K562 (cell line): ENCODE measurements around the gene ADGRA1. TPM values are rescaled to one million over a fixed set of nuclear protein-coding genes. Genes with fewer than 3 reads are reported as not detected.

Source experiments
- ATAC-seq: fragments of 200-7000 bp; cut with Tn5 transposase; 3 replicates; pipeline ENCODE4 v1.9.1; 2020; ENCODE audit warnings: moderate library complexity
- BruUV-seq: library from RNA; stranded (reverse); fragments of 400-500 nt; replicated peaks from 2 replicates; lab custom pipeline; 2021; lab: Mats Ljungman, UMichigan
- CTCF ChIA-PET: fragments of 300-600 bp; formaldehyde crosslinking; extraction: SDS; loops from one replicate; lab custom pipeline; 2021; ENCODE audit warnings: low intra/inter-chr PET ratio; lab: Yijun Ruan, JAX
- POLR2A ChIA-PET: fragments of 300-600, 350-650 bp; sonication (Branson Sonifier 250); formaldehyde crosslinking; extraction: SDS; loops from one replicate; lab custom pipeline; 2021; ENCODE audit warnings: antibody characterized with exemption, inconsistent platforms; lab: Yijun Ruan, JAX
- DNase-seq, 4 experiments: peaks; one replicate each; pipeline versions ENCODE4 v3.0.0 to v3.0.0-alpha.2; 2011 to 2018; ENCODE audit warnings: low spot score in 3 of 4, mixed read lengths in 3 of 4; ENCODE audit errors: extremely low read depth in 1 of 4
- FAIRE-seq: peaks from 2 replicates; lab custom pipeline; 2011; peaks lifted over from hg19 to GRCh38; lab: Jason Lieb, UNC
- H2AFZ ChIP-seq: 2 replicates; pipeline ENCODE4 v1.6.0; 2011; ENCODE audit warnings: low read depth, low read length, control low read depth, inconsistent platforms
- H3K27ac ChIP-seq: fragments of 200-600 bp; 3 replicates; pipeline ENCODE4 v1.8.0; 2011; ENCODE audit warnings: low read depth, mild to moderate bottlenecking, control low read depth, inconsistent platforms, low read length, moderate library complexity, mixed read lengths; ENCODE audit errors: extremely low read depth
- H3K27me3 ChIP-seq, 2 experiments: fragments of 300-600 bp in 1 of 2; 2 replicates in 1 of 2; 3 replicates in 1 of 2; pipeline versions ENCODE4 v1.6.0 to v1.8.0; 2011; ENCODE audit warnings: inconsistent platforms in 2 of 2, low read length in 2 of 2, mild to moderate bottlenecking in 1 of 2, mixed read lengths in 1 of 2, moderate library complexity in 1 of 2; ENCODE audit not compliant: control insufficient read depth in 2 of 2, insufficient read depth in 2 of 2
- H3K36me3 ChIP-seq: fragments of 300-600 bp; 3 replicates; pipeline ENCODE4 v1.8.0; 2011; ENCODE audit warnings: mild to moderate bottlenecking, low read length, inconsistent platforms; ENCODE audit not compliant: control insufficient read depth, insufficient read depth
- H3K4me1 ChIP-seq, 2 experiments: fragments of 200-600 bp in 1 of 2; replicated peaks in 1 of 2; 2 replicates in 1 of 2; 3 replicates in 1 of 2; pipeline versions ENCODE4 v1.5.1 to v1.8.0; 2011; ENCODE audit warnings: inconsistent platforms in 2 of 2, low read length in 2 of 2, mild to moderate bottlenecking in 1 of 2, mixed read lengths in 1 of 2, moderate library complexity in 1 of 2; ENCODE audit not compliant: control insufficient read depth in 2 of 2, insufficient read depth in 2 of 2
- H3K4me2 ChIP-seq: 2 replicates; pipeline ENCODE4 v1.6.1; 2011; ENCODE audit warnings: low read length, control low read depth, inconsistent platforms, mixed read lengths; ENCODE audit not compliant: insufficient read depth
- H3K4me3 ChIP-seq: fragments of 200-600 bp; sonication (generic), shearing (Covaris generic); 2 replicates; pipeline ENCODE4 v1.5.1; 2016; ENCODE audit warnings: control low read depth, inconsistent platforms
- H3K79me2 ChIP-seq: fragments of 200-600 bp; 3 replicates; pipeline ENCODE4 v1.8.0; 2011; ENCODE audit warnings: low read length, inconsistent platforms; ENCODE audit not compliant: control insufficient read depth, insufficient read depth
- H3K9ac ChIP-seq, 2 experiments: 2 replicates each; pipeline versions ENCODE4 v1.6.0 to v1.6.1; 2011; ENCODE audit warnings: low read depth in 2 of 2, low read length in 2 of 2, control low read depth in 1 of 2, inconsistent platforms in 1 of 2, mild to moderate bottlenecking in 1 of 2, mixed read lengths in 1 of 2; ENCODE audit not compliant: insufficient read depth in 1 of 2
- H3K9me1 ChIP-seq: one replicate; pipeline ENCODE4 v1.6.0; 2011; ENCODE audit warnings: inconsistent platforms, mild to moderate bottlenecking, low read length, moderate library complexity; ENCODE audit not compliant: control insufficient read depth, insufficient read depth
- H3K9me3 ChIP-seq: replicated peaks from 2 replicates; pipeline ENCODE4 v1.5.1; 2011; ENCODE audit warnings: low read depth, low read length, inconsistent platforms; ENCODE audit not compliant: control insufficient read depth, insufficient read depth
- H4K20me1 ChIP-seq: replicated peaks from 2 replicates; pipeline ENCODE4 v1.6.1; 2011; ENCODE audit warnings: low read length, inconsistent platforms, mixed read lengths; ENCODE audit not compliant: control insufficient read depth, insufficient read depth
- HMGN3 ChIP-seq: IDR thresholded peaks from 2 replicates; pipeline ENCODE4 v1.6.1; 2011; ENCODE audit warnings: borderline replicate concordance, low read depth, mild to moderate bottlenecking, mixed read lengths, low read length; ENCODE audit not compliant: insufficient read length; ENCODE audit errors: extremely low read depth
- MAFF ChIP-seq: IDR thresholded peaks from 2 replicates; pipeline ENCODE4 v1.6.1; 2012; ENCODE audit warnings: low read length, improper control_type of control experiment
- MECOM ChIP-seq: fragments of 250-450 bp; sonication (Bioruptor Pico); IDR thresholded peaks from 2 replicates; pipeline ENCODE4 v1.8.0; 2022; ENCODE audit warnings: inconsistent platforms
- NFIC ChIP-seq: fragments of 450-650 bp; IDR thresholded peaks from 2 replicates; pipeline ENCODE4 v1.6.1; 2017; ENCODE audit warnings: mild to moderate bottlenecking, inconsistent platforms
- TARDBP ChIP-seq: fragments of 450-650 bp; IDR thresholded peaks from 2 replicates; pipeline ENCODE4 v1.6.1; 2016
- TBL1XR1 ChIP-seq, 2 experiments: IDR thresholded peaks; 2 replicates each; pipeline ENCODE4 v1.6.1; 2012; ENCODE audit warnings: improper control_type of control experiment in 2 of 2, low read length in 2 of 2, mild to moderate bottlenecking in 1 of 2
- ZKSCAN1 ChIP-seq: fragments of 150-350 bp; IDR thresholded peaks from 2 replicates; pipeline ENCODE4 v1.6.1; 2016; ENCODE audit warnings: low read depth, low read length
- ZNF124 ChIP-seq: sonication (generic); formaldehyde crosslinking; IDR thresholded peaks from 2 replicates; pipeline ENCODE4 v1.8.1; 2022; ENCODE audit warnings: missing genetic modification reagents
- WGBS: fragments of 100-300 bp; shearing (Covaris generic); methylation state at CpG from one replicate; pipeline ENCODE4 v1.1.6; 2016; ENCODE audit warnings: low coverage, mixed read lengths; ENCODE audit not compliant: insufficient coverage; ENCODE audit errors: missing lambda C conversion rate; 5-methylcytosine and 5-hydroxymethylcytosine counted together
- in situ Hi-C: fragments of 300-500 bp; cut with MboI; formaldehyde crosslinking; loops from 4 replicates; pipeline ENCODE4 v1.15.0; 2018; ENCODE audit warnings: inconsistent platforms, mixed read lengths
- intact Hi-C: fragments of 100-400 bp; cut with micrococcal nuclease; formaldehyde crosslinking; loops from 2 replicates; pipeline ENCODE4 v1.14.2; 2022
- polyA plus RNA-seq, 8 experiments: library from polyadenylated mRNA; depleted of rRNA in 4 of 8; stranded (reverse) in 5 of 8; unstranded in 3 of 8; fragments of >200 nt; fragmentation: Nextera tagmentation in 2 of 8; fragmentation: Illumina TruSeq in 1 of 8; extraction: Ambion mirVana in 2 of 8; extraction: Trizol in 1 of 8; gene quantifications; 2 replicates each; pipeline versions ENCODE4 v1.2.1 to v1.2.3, GENCODE V29; 2011 to 2014; ENCODE audit warnings: inconsistent platforms in 1 of 8, missing spikeins in 1 of 8
- total RNA-seq, 7 experiments: library from RNA; depleted of rRNA in 6 of 7; stranded (reverse); fragments of >200 nt in 6 of 7; fragmentation: Illumina TruSeq in 2 of 7; extraction: Trizol in 2 of 7; gene quantifications; 2 replicates each; pipeline versions ENCODE4 v1.2.1 to v1.2.3, GENCODE V29; 2011 to 2021; ENCODE audit warnings: low replicate concordance in 1 of 7
- TF ChIP-seq, protein P1 (sequence below): fragments of 250-450 bp; sonication (Bioruptor Pico); IDR thresholded peaks from 2 replicates; pipeline ENCODE4 v1.5.0; 2021
- TF ChIP-seq, protein P2 (sequence below): sonication (generic); formaldehyde crosslinking; IDR thresholded peaks from 2 replicates; pipeline ENCODE4 v1.8.0; 2022; ENCODE audit warnings: missing genetic modification reagents, mild to moderate bottlenecking, moderate library complexity, borderline replicate concordance
- TF ChIP-seq, protein P3 (sequence below): fragments of 450-650 bp; IDR thresholded peaks from 2 replicates; pipeline ENCODE4 v1.6.1; 2016
- TF ChIP-seq, protein P4 (sequence below): fragments of 450-650 bp; IDR thresholded peaks from 2 replicates; pipeline ENCODE4 v1.6.1; 2017; ENCODE audit warnings: mild to moderate bottlenecking, moderate library complexity
- TF ChIP-seq, protein P5 (sequence below), 2 experiments: fragments of 450-650 bp in 1 of 2; sonication (generic) in 1 of 2; formaldehyde crosslinking; conservative IDR thresholded peaks; 2 replicates each; pipeline versions ENCODE4 v1.4.0 to v1.8.1; 2020 to 2022; ENCODE audit warnings: mild to moderate bottlenecking in 1 of 2, missing genetic modification reagents in 1 of 2
- TF ChIP-seq, protein P6 (sequence below), 3 experiments: IDR thresholded peaks in 2 of 3; conservative IDR thresholded peaks in 1 of 3; 2 replicates each; pipeline ENCODE4 v1.5.1; 2011 to 2012; ENCODE audit warnings: low read length in 3 of 3, mild to moderate bottlenecking in 3 of 3, control low read depth in 2 of 3, improper control_type of control experiment in 1 of 3, inconsistent platforms in 1 of 3, low read depth in 1 of 3, mixed read lengths in 1 of 3, moderate library complexity in 1 of 3; ENCODE audit not compliant: insufficient read depth in 2 of 3

Gene ADGRA1
- total and polyA plus RNA-seq, 9 of the 15 experiments (the other 6 are each of a cell fraction or from before 2014, with no cell fraction given): not detected

DNA sequence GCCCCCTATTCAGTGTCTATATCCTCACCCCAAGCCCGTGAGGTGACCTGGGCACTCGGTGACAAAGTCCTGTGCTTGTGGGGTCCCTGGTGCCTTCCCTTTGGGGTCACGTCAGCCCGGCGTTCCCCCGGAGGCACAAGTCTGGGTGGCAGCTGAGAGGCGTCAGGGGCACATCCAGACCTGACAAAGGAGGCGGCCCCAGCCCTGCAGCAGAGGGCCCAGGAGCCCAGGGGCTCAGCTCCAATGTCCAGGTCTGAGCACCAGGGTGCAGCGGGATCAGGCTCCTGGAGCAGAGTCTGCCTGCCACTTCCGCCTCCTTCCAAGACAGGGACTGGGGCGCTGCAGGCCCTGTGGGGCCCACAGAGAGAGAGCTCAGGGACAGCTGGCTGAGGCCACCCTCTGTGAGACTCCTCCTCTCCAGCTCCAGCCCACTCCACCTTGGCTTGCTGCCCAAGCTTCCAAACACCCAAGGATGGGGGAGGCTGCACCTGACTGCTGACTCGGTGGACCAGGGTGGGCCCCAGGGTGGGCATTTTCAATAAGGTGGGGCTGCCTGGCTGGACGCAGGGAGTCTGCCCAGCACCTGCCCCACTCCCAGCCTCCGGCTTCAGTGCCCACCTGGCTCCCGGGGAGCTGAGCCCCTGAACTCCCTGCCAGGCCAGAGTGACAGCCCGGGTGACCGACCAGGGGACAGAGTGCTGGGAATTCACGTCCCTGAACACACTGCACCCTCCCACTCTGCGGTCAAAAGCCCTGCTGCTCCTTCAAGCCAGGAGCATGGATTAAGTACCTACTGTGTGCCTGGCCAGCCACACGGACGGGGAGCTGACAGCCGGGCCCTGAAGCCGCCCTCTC lies 71.3 kb downstream of the ADGRA1 start:
- BruUV-seq: no TSS peak
- no peaks in the 10 kb centered on the region; the same call in 1 of the 2 replicates for H3K9me3 ChIP-seq
- intact Hi-C loops: no loop called here
- peak; percentile 23 to 46 (median 36) for DNase-seq
- H4K20me1 ChIP-seq: no peaks in the 10 kb centered on the region; the same call in 1 of the 2 replicates
- in situ Hi-C loops: no loop called here
- H3K4me1 ChIP-seq: peaks cover 0 to 37% of the 10 kb centered on the region in 2 experiments; a peak in 3 of 5 replicates
- no peak for FAIRE-seq
- peaks cover 0 to 32% of the 10 kb centered on the region in 2 experiments; a peak in 2 of 5 replicates for H3K27me3 ChIP-seq
- H3K79me2 ChIP-seq: no peaks in the 10 kb centered on the region
- H3K27ac ChIP-seq: no peak overlapping the region
- H3K9me1 ChIP-seq: no peaks in the 10 kb centered on the region
- ATAC-seq: peak; percentile 57
- POLR2A ChIA-PET: interaction anchor here (0.6 to 1.0 kb wide), 2 partner anchors 12 to 16 kb away, joined by 3 read pairs; no protein-coding TSS in a partner anchor
- H2AFZ ChIP-seq: no peak overlapping the region
- no peak overlapping the region for H3K4me2 ChIP-seq
- no peaks in the 10 kb centered on the region for H3K36me3 ChIP-seq
- 2% methylated on average over 12 of the region's 23 CpGs for WGBS
- H3K9ac ChIP-seq: peak overlapping the region in 1 of 2 experiments; percentile 17; a peak in 1 of 4 replicates
- CTCF ChIA-PET: no interaction called here
- H3K4me3 ChIP-seq: no peak overlapping the region
- TF ChIP-seq MECOM (CRISPR knock-in tag) (no peak), NFIC (peak; percentile 59), HMGN3 (peak; percentile 22), ZNF124 (CRISPR knock-in tag) (no peak), TBL1XR1 (IDR thresholded peaks at IDR 0.05; ENCODE audit: low read length in 2 of 2) (no peak), ZKSCAN1 (peak; percentile 78; the same call in 1 of the 2 replicates), MAFF (no peak), TARDBP (no peak)
- TF ChIP-seq, protein P1, sequence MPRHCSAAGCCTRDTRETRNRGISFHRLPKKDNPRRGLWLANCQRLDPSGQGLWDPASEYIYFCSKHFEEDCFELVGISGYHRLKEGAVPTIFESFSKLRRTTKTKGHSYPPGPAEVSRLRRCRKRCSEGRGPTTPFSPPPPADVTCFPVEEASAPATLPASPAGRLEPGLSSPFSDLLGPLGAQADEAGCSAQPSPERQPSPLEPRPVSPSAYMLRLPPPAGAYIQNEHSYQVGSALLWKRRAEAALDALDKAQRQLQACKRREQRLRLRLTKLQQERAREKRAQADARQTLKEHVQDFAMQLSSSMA (CRISPR knock-in tag): no peak
- TF ChIP-seq, protein P2, sequence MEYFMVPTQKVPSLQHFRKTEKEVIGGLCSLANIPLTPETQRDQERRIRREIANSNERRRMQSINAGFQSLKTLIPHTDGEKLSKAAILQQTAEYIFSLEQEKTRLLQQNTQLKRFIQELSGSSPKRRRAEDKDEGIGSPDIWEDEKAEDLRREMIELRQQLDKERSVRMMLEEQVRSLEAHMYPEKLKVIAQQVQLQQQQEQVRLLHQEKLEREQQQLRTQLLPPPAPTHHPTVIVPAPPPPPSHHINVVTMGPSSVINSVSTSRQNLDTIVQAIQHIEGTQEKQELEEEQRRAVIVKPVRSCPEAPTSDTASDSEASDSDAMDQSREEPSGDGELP: peak; percentile 34; the same call in 1 of the 2 replicates
- TF ChIP-seq, protein P3, sequence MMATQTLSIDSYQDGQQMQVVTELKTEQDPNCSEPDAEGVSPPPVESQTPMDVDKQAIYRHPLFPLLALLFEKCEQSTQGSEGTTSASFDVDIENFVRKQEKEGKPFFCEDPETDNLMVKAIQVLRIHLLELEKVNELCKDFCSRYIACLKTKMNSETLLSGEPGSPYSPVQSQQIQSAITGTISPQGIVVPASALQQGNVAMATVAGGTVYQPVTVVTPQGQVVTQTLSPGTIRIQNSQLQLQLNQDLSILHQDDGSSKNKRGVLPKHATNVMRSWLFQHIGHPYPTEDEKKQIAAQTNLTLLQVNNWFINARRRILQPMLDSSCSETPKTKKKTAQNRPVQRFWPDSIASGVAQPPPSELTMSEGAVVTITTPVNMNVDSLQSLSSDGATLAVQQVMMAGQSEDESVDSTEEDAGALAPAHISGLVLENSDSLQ: peak; percentile 64
- TF ChIP-seq, protein P4, sequence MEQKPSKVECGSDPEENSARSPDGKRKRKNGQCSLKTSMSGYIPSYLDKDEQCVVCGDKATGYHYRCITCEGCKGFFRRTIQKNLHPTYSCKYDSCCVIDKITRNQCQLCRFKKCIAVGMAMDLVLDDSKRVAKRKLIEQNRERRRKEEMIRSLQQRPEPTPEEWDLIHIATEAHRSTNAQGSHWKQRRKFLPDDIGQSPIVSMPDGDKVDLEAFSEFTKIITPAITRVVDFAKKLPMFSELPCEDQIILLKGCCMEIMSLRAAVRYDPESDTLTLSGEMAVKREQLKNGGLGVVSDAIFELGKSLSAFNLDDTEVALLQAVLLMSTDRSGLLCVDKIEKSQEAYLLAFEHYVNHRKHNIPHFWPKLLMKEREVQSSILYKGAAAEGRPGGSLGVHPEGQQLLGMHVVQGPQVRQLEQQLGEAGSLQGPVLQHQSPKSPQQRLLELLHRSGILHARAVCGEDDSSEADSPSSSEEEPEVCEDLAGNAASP: no peak
- TF ChIP-seq, protein P5, sequence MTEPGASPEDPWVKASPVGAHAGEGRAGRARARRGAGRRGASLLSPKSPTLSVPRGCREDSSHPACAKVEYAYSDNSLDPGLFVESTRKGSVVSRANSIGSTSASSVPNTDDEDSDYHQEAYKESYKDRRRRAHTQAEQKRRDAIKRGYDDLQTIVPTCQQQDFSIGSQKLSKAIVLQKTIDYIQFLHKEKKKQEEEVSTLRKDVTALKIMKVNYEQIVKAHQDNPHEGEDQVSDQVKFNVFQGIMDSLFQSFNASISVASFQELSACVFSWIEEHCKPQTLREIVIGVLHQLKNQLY (CRISPR knock-in tag; conservative IDR thresholded peaks at IDR 0.05): no peak
- TF ChIP-seq, protein P6, sequence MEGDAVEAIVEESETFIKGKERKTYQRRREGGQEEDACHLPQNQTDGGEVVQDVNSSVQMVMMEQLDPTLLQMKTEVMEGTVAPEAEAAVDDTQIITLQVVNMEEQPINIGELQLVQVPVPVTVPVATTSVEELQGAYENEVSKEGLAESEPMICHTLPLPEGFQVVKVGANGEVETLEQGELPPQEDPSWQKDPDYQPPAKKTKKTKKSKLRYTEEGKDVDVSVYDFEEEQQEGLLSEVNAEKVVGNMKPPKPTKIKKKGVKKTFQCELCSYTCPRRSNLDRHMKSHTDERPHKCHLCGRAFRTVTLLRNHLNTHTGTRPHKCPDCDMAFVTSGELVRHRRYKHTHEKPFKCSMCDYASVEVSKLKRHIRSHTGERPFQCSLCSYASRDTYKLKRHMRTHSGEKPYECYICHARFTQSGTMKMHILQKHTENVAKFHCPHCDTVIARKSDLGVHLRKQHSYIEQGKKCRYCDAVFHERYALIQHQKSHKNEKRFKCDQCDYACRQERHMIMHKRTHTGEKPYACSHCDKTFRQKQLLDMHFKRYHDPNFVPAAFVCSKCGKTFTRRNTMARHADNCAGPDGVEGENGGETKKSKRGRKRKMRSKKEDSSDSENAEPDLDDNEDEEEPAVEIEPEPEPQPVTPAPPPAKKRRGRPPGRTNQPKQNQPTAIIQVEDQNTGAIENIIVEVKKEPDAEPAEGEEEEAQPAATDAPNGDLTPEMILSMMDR (IDR thresholded peaks at IDR 0.05 in 2 of 3, conservative IDR thresholded peaks at IDR 0.05 in 1 of 3; ENCODE audit: insufficient read depth in 2 of 3, low read depth in 1 of 3, low read length in 3 of 3): 0 out of 6 replicates have a peak, but pooled peaks of 1 of the 3 experiments have one; percentile 13
